Liver (tissue), 2 donors: ENCODE results near the gene TRMT11.

Experiments
- YY1 ChIP-seq: IDR thresholded peaks from 2 replicates; pipeline ENCODE4 v1.6.1; 2016; ENCODE audit warnings: antibody characterized with exemption, mild to moderate bottlenecking
- TF ChIP-seq, protein P1 (sequence below): fragments of 150-350 bp; IDR thresholded peaks from 2 replicates; pipeline ENCODE4 v1.5.1; 2017; ENCODE audit warnings: improper control_type of control experiment, low read depth, low read length; ENCODE audit not compliant: missing input control
- donor health status: healthy.

- TF ChIP-seq, protein P1, sequence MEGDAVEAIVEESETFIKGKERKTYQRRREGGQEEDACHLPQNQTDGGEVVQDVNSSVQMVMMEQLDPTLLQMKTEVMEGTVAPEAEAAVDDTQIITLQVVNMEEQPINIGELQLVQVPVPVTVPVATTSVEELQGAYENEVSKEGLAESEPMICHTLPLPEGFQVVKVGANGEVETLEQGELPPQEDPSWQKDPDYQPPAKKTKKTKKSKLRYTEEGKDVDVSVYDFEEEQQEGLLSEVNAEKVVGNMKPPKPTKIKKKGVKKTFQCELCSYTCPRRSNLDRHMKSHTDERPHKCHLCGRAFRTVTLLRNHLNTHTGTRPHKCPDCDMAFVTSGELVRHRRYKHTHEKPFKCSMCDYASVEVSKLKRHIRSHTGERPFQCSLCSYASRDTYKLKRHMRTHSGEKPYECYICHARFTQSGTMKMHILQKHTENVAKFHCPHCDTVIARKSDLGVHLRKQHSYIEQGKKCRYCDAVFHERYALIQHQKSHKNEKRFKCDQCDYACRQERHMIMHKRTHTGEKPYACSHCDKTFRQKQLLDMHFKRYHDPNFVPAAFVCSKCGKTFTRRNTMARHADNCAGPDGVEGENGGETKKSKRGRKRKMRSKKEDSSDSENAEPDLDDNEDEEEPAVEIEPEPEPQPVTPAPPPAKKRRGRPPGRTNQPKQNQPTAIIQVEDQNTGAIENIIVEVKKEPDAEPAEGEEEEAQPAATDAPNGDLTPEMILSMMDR = no peak
- TF ChIP-seq YY1 = no peak
These were observed 4.7 kb upstream of the TRMT11 start for GRCh38 chr6:125981571-125982185.
